Parathyroid adenoma (tissue), 2 donors: ENCODE measurements around the gene CDCP1.

ENCODE experiments used
- H2AFZ ChIP-seq: fragments of 300-600 bp; sonication (generic); one replicate; pipeline ENCODE4 v1.7.0; 2017; ENCODE audit warnings: antibody characterized with exemption, mild to moderate bottlenecking
- H3K27ac ChIP-seq: fragments of 300-600 bp; sonication (generic); one replicate; pipeline ENCODE4 v1.7.0; 2017
- H3K27me3 ChIP-seq: fragments of 300-600 bp; sonication (generic); one replicate; pipeline ENCODE4 v1.7.0; 2017; ENCODE audit warnings: low read length; ENCODE audit not compliant: control insufficient read depth, insufficient read depth
- H3K36me3 ChIP-seq: fragments of 300-600 bp; sonication (generic); one replicate; pipeline ENCODE4 v1.7.0; 2017; ENCODE audit warnings: low read length; ENCODE audit not compliant: control insufficient read depth, insufficient read depth
- H3K4me1 ChIP-seq: fragments of 300-600 bp; sonication (generic); one replicate; pipeline ENCODE4 v1.7.0; 2017; ENCODE audit warnings: control low read depth
- H3K4me2 ChIP-seq: fragments of 300-600 bp; sonication (generic); one replicate; pipeline ENCODE4 v1.7.0; 2017; ENCODE audit warnings: low read length
- H3K4me3 ChIP-seq: fragments of 300-600 bp; sonication (generic); one replicate; pipeline ENCODE4 v1.7.0; 2017; ENCODE audit warnings: low read depth, low read length
- H3K79me2 ChIP-seq: fragments of 300-600 bp; sonication (generic); one replicate; pipeline ENCODE4 v1.7.0; 2017; ENCODE audit warnings: control low read depth
- H3K9ac ChIP-seq: fragments of 300-600 bp; sonication (generic); one replicate; pipeline ENCODE4 v1.7.0; 2017; ENCODE audit warnings: mild to moderate bottlenecking
- H3K9me3 ChIP-seq: fragments of 300-600 bp; sonication (generic); one replicate; pipeline ENCODE4 v1.7.0; 2017; ENCODE audit warnings: low read length; ENCODE audit not compliant: control insufficient read depth
- CTCF ChIP-seq: fragments of 300-600 bp; sonication (generic); IDR thresholded peaks from one replicate; pipeline ENCODE4 v1.7.0; 2017; ENCODE audit warnings: antibody characterized with exemption, mild to moderate bottlenecking
- donor health status: primary hyperparathyroidism.

CDCP1 gene

DNA sequence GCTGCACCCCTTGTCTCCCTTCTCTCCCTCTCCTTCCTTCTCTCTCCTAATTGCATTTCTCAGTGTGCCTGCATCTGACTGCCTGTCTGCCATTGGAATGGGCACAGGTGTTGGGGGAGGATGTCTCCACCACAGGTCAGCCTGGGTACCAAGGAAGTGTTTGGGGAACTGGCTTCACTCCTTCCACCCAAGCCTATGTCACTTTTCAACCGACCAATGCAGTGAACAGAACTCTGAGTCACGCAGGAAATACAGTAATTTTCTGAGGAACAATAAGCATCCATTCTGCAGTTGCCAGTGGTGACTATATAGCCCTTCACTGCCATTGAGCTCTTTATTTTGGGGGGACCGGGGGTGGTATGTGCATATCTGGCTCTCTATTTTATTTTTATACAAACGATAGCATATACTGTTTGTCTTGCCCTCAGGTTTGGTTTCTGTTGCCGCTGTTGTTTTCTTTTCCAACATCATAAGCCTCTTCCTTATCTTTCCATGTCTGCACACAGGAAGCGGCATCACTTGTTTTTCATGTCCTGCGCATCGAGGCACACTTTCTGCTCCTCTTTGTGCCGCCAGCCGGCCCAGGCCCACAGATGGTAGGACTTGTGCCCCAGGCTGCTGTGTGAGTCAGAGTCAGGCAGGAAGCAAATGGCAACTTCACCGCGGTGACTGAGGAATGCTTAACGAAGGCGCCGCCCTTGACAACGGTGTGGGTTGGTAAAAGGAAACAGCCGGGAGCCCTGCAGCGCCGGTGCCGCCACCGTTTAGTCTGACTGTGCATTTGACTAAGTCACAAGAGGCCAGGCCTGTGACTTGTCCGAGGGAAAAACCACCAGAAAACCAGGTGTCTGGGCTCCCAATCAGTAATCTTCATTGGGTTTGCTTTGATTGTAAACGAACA is 21.1 kb upstream of the CDCP1 start:
- no peak overlapping the region for H3K4me2 ChIP-seq
- TF ChIP-seq CTCF, result no peak
- H3K27ac ChIP-seq, result no peak overlapping the region
- no peaks in the 10 kb centered on the region for H3K9me3 ChIP-seq
- no peak overlapping the region for H3K9ac ChIP-seq
- no peak overlapping the region for H3K4me3 ChIP-seq
- H3K79me2 ChIP-seq, result no peaks in the 10 kb centered on the region
- peak overlapping the region; percentile 43 for H2AFZ ChIP-seq
- H3K27me3 ChIP-seq, result no peaks in the 10 kb centered on the region
- no peaks in the 10 kb centered on the region for H3K36me3 ChIP-seq
- no peaks in the 10 kb centered on the region for H3K4me1 ChIP-seq

DNA sequence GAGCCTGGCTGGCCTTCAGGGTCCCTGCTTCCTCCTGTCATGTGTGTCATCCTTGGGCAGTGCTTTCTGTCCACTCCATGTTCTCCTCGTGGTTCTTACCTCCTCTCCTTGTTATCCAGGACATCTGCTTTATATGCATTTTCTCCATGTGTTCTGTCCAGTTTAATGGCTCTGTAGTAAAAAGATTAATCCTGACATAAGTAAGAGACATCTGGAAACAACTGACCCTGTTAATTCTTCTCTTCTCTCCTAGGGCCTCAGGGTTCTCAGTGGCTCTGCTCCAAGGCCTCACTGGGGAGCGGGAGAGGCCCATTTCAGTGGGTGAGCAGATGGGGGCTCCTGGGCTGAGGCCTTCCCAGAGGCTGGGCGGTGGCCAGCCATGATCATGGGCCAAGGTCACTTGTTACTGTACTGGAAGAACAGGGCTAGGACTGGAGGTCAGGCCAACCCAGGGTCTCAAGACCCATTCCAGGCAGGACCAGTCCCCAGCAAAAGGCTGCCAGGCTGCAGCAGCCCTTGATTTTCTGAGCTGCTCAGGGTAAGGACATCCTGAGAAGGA is 20.2 kb upstream of the CDCP1 start:
- Histone ChIP-seq H2AFZ (no peak overlapping the region), H3K9ac (no peak overlapping the region), H3K36me3 (no peaks in the 10 kb centered on the region), H3K79me2 (no peaks in the 10 kb centered on the region), H3K9me3 (no peaks in the 10 kb centered on the region), H3K4me3 (no peak overlapping the region), H3K27me3 (no peaks in the 10 kb centered on the region), H3K27ac (no peak overlapping the region), H3K4me2 (no peak overlapping the region), H3K4me1 (no peaks in the 10 kb centered on the region)
- TF ChIP-seq CTCF, result no peak

DNA sequence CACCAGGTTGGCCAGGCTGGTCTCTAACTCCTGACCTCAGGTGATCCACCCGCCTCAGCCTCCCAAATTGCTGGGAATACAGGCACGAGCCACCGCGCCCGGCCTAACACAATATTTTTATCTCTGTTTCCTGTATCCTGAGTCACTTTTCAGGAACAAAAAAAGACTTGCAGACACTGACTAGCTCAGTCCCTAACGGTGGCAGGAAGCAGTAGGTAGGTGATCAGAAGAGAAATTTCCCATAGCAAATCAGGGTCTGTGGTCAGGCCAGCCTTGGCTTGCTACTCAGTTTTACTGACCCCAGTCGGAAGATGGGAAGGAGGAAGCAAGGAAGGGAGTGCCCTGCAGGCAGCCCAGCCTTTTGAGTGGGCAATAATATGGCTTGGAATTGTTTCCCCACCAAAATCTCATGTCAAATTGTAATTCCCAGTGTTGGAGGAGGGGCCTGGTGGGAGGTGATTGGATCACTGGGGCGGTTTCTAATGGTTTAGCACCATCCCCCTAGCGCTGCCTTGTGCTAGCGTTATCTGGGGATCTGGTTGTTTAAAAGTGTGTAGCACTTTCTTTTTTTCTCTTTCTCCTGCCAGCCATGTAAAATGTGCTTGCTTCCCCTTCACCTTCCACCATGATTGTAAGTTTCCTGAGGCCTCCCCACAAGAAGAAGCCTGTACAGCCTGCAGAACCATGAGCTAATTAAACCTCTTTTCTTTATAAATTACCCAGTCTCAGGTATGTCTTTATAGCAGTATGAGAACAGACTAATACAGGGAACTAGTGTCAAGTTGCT is 19.5 kb upstream of the CDCP1 start:
- H3K27me3 ChIP-seq, result no peaks in the 10 kb centered on the region
- H3K4me3 ChIP-seq, result no peak overlapping the region
- H3K27ac ChIP-seq, result no peak overlapping the region
- H3K79me2 ChIP-seq, result no peaks in the 10 kb centered on the region
- no peaks in the 10 kb centered on the region for H3K4me1 ChIP-seq
- no peak overlapping the region for H3K4me2 ChIP-seq
- no peak overlapping the region for H2AFZ ChIP-seq
- no peak for TF ChIP-seq CTCF
- H3K9me3 ChIP-seq, result no peaks in the 10 kb centered on the region
- no peaks in the 10 kb centered on the region for H3K36me3 ChIP-seq
- H3K9ac ChIP-seq, result no peak overlapping the region

DNA sequence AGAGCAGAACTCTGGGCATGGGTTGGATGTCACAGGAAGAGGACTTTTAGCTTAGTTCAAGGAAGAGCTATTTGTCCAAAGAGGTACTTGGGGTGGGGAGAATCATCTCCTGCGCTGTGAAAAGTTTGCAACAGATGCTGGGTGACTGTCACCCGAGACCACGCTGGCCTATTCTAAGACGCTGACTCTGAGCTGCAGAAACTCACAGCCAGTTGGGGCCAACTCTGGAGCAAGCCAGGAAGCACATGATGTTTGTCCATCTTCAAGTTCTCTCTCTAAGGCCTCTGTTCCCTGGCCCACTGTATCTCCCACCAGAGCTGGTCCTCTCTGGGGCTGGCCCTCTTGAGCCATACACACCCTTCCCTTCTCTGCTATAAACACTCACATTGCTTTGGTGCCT is 17.9 kb upstream of the CDCP1 start:
- Histone ChIP-seq H3K27me3 (no peaks in the 10 kb centered on the region), H3K27ac (no peak overlapping the region), H3K4me3 (no peak overlapping the region), H3K9ac (no peak overlapping the region), H3K79me2 (no peaks in the 10 kb centered on the region), H3K36me3 (no peaks in the 10 kb centered on the region), H3K9me3 (no peaks in the 10 kb centered on the region), H2AFZ (no peak overlapping the region), H3K4me2 (no peak overlapping the region), H3K4me1 (no peaks in the 10 kb centered on the region)
- no peak for TF ChIP-seq CTCF
